ENCODE measurements around the gene CXCL12. TPM values are rescaled to one million over a fixed set of nuclear protein-coding genes. Genes with fewer than 3 reads are reported as not detected.

The CXCL12 gene
- total and polyA plus RNA-seq, 2 of the 13 experiments (the other 11 are each of a cell fraction or from before 2014, with no cell fraction given) = not detected

- Histone ChIP-seq H3K4me2 (ENCODE audit: low read depth, low read length) (no peak overlapping the region), H3K9ac (ENCODE audit: insufficient read depth, low read depth, low read length) (no peak overlapping the region), H3K36me3 (replicated peaks in 1 of 2; ENCODE audit: control insufficient read depth in 1 of 2, insufficient read depth in 2 of 2, low read length in 2 of 2) (no peaks in the 10 kb centered on the region), H3K27me3 (ENCODE audit: control insufficient read depth in 1 of 2, insufficient read depth in 2 of 2, low read length in 2 of 2) (peaks cover 4 to 20% of the 10 kb centered on the region in 2 experiments; a peak in 4 of 5 replicates), H3K4me3 (replicated peaks in 1 of 3; ENCODE audit: insufficient read depth in 1 of 3, low read depth in 2 of 3, low read length in 3 of 3) (no peak overlapping the region), H3K4me1 (ENCODE audit: insufficient read depth, low read length) (no peaks in the 10 kb centered on the region), H3K79me2 (ENCODE audit: insufficient read depth, low read length) (no peaks in the 10 kb centered on the region), H2AFZ (ENCODE audit: low read length) (no peak overlapping the region), H3K27ac (ENCODE audit: extremely low read length, insufficient read depth, low read length) (no peak overlapping the region), H3K9me3 (ENCODE audit: low read length) (no peaks in the 10 kb centered on the region), H4K20me1 (ENCODE audit: insufficient read depth, low read length) (no peaks in the 10 kb centered on the region)
- BruUV-seq (replicated peaks) = no TSS peak
- intact Hi-C loops (cut with micrococcal nuclease; ENCODE audit: unreplicated experiment) (loop anchor here (10.0 kb wide), 2 partner anchors 457 to 497 kb away; no protein-coding TSS in a partner anchor), in situ Hi-C loops (cut with HindIII; ENCODE audit: extremely low pct_ligation_motif_present, low pct_unique_long_range_greater_than_20kb) (loop anchor here (10.0 kb wide), 1 partner anchor 497 kb away; no protein-coding TSS in a partner anchor)
- POLR2A ChIA-PET = no interaction called here
- FAIRE-seq = no peak
- CTCF ChIA-PET (ENCODE audit: low intra/inter-chr PET ratio, low total read pairs) = no interaction called here
- no peak for ATAC-seq
- 33% methylated on average over 4 of the region's 10 CpGs for WGBS (ENCODE audit: low lambda C conversion rate)
- no peak for DNase-seq (ENCODE audit: low spot score)
- TF ChIP-seq ZMYM4 (CRISPR knock-in tag; IDR thresholded peaks at IDR 0.05) (no peak), ZNF724P (CRISPR knock-in tag; IDR thresholded peaks at IDR 0.05; ENCODE audit: borderline replicate concordance) (no peak), E2F1 (CRISPR knock-in tag; IDR thresholded peaks at IDR 0.05) (no peak), TBL1XR1 (IDR thresholded peaks at IDR 0.05; ENCODE audit: borderline replicate concordance, low read length, partially characterized antibody) (no peak), MTERF4 (CRISPR knock-in tag; IDR thresholded peaks at IDR 0.05) (no peak)
Observed at GRCh38 chr10:44382131-44382858, 2.6 kb downstream of the CXCL12 start.

Measured in HepG2 (cell line).